Skeletal muscle tissue (tissue), 4 donors: ENCODE data around the gene CACNA2D3. TPM values are rescaled to one million over a fixed set of nuclear protein-coding genes. Genes with fewer than 3 reads are reported as not detected.
A peak's percentile ranks its signal among the peaks of the same experiment; 100 is the strongest.

Source experiments
- H3K27ac ChIP-seq: one replicate; pipeline ENCODE4 v1.7.0; 2013; ENCODE audit warnings: mild to moderate bottlenecking, low read depth, low read length, inconsistent platforms
- H3K27me3 ChIP-seq, 3 donors: one replicate each; pipeline ENCODE4 v1.7.0; 2013; ENCODE audit warnings: low read length in 3 of 3; ENCODE audit not compliant: control insufficient read depth in 3 of 3, insufficient read depth in 3 of 3
- H3K36me3 ChIP-seq, 3 donors: one replicate each; pipeline ENCODE4 v1.7.0; 2013; ENCODE audit warnings: low read length in 3 of 3; ENCODE audit not compliant: control insufficient read depth in 3 of 3, insufficient read depth in 3 of 3
- H3K4me1 ChIP-seq, 3 donors: one replicate each; pipeline ENCODE4 v1.7.0; 2013; ENCODE audit warnings: low read length in 3 of 3, mild to moderate bottlenecking in 3 of 3; ENCODE audit not compliant: control insufficient read depth in 3 of 3, insufficient read depth in 3 of 3
- H3K4me3 ChIP-seq, 3 donors: one replicate each; pipeline ENCODE4 v1.7.0; 2013; ENCODE audit warnings: low read length in 3 of 3
- H3K9ac ChIP-seq, 3 donors: one replicate each; pipeline ENCODE4 v1.7.0; 2013; ENCODE audit warnings: low read length in 3 of 3, mild to moderate bottlenecking in 3 of 3, moderate library complexity in 2 of 3, low read depth in 1 of 3
- H3K9me3 ChIP-seq, 3 donors: one replicate each; pipeline ENCODE4 v1.7.0; 2013; ENCODE audit warnings: low read length in 3 of 3; ENCODE audit not compliant: control insufficient read depth in 3 of 3
- total RNA-seq: library from RNA; depleted of rRNA; stranded (reverse); fragments of >200 nt; gene quantifications from one replicate; pipeline ENCODE4 v1.2.3, GENCODE V29; 2014
- donor health status: Osteomylitis.

Gene CACNA2D3
- total RNA-seq, 1 donor from 2014 or later, result 3.1 TPM

DNA sequence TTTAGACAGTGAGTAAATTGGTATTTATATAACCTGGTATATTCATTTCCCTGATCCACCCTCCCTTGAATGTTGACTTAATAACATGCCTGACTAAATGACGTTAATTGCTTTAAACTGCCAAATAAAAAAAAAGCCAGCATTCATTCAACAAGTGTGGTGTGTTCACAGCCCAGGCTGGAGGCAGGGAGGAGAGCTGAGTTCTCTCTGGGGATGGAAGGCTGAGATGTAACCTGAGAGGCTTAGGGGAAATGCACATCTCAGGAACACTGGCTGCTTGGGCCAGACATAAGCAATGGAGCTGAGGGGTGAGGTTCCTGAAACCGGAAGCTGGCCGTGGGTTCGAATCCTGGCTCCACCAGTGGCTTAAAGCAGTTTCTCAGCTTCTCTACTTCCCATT is 17.3 kb downstream of the CACNA2D3 start:
- Histone ChIP-seq H3K27ac (no peak overlapping the region), H3K9ac (no peak overlapping the region), H3K27me3 (no peaks in the 10 kb centered on the region), H3K4me3 (no peak overlapping the region), H3K4me1 (peaks cover 0 to 21% (median 13%) of the 10 kb centered on the region in 3 donors), H3K36me3 (no peaks in the 10 kb centered on the region), H3K9me3 (no peaks in the 10 kb centered on the region)

DNA sequence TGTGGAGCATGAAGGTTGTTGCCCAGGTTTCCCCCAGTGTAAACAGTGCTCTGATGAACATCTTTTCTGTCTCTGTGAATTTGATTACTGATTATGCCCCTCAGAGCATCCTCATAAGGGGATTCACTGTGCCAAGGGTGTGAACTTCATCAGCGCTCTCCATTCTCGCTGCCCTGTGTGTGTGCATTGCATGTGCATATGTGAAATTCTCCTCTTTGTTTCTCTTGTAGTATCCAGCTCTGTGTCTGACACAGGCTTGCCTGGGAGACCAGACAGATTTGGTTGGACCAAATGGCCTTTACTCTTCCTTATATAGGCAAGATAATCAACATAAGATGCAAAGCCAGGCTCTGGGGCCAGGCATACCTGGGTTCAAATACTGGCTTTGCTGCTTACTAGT is 21.9 kb downstream of the CACNA2D3 start:
- Histone ChIP-seq H3K27me3 (no peaks in the 10 kb centered on the region), H3K9ac (no peak overlapping the region), H3K27ac (no peak overlapping the region), H3K4me1 (peaks cover 2 to 26% (median 14%) of the 10 kb centered on the region in 3 donors), H3K4me3 (no peak overlapping the region), H3K9me3 (no peaks in the 10 kb centered on the region), H3K36me3 (no peaks in the 10 kb centered on the region)

DNA sequence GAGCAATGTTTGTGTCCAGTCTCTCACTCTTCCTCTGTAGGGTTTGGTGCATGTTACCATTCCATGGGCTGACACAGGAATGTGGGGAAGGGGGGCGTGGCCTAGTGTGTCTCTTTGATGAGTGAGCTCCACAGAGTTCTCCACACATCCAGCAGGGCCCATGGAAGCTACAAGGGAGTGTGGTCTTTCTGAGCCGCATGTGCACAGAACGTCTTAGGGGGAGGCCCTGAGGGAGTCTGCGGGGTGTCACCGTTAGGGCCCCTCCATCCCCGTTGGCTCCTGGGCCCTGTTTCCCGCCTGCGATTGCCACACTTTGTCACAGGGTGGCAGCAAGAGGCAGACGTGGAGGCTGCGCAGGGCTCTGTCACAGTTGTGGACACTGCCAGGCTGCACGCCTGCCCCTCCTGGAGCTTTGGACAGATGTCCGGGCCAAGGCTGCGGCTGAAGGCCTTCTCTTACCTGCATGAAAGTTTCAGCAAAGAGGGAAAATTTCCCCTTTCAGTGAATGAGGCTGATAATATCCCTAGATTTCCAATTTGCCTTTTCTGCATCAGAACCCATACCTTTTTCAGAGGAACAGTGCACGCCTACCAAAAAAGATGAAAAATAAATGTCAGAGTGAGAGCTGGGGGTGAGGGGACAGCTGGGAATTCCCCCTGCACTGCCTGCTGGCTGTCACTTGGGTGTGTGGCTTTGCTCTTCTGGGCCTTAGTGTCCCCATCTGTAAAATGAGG is 24.3 kb downstream of the CACNA2D3 start:
- no peaks in the 10 kb centered on the region for H3K9me3 ChIP-seq
- peaks cover 2 to 25% (median 11%) of the 10 kb centered on the region in 3 donors for H3K4me1 ChIP-seq
- no peaks in the 10 kb centered on the region for H3K36me3 ChIP-seq
- peak overlapping the region in 1 of 3 donors; percentile 26 for H3K9ac ChIP-seq
- no peaks in the 10 kb centered on the region for H3K27me3 ChIP-seq
- H3K27ac ChIP-seq, result no peak overlapping the region
- no peak overlapping the region for H3K4me3 ChIP-seq

DNA sequence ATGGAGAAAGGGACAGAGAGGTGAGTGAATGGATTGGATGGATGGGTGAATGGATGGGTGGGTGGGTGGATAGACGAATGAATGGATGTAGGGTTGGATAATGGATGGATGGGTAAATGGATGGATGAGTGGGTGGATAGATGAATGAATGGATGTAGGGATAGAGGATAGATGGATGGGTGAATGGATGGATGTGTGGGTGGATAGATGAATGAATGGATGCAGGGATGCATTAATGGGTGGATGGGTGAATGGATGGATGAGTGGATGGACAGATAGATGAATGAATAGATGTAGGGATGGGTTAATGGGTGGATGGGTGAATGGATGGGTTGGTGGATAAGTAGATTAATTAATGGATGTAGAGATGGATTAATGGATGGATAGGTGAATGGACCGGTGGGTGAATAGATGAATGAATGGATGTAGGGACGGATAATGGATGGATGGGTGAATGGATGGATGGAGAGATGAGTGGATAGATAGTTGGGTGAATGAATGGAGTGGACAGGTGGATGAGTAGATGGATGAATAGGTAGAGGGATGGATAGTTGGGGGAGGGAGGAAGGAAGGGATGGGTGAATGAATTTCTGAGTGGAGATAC is 28.6 kb downstream of the CACNA2D3 start:
- H3K27me3 ChIP-seq, result no peaks in the 10 kb centered on the region
- H3K9me3 ChIP-seq, result no peaks in the 10 kb centered on the region
- no peak overlapping the region for H3K9ac ChIP-seq
- no peak overlapping the region for H3K4me3 ChIP-seq
- H3K4me1 ChIP-seq, result peaks cover 2 to 25% (median 11%) of the 10 kb centered on the region in 3 donors
- no peak overlapping the region for H3K27ac ChIP-seq
- no peaks in the 10 kb centered on the region for H3K36me3 ChIP-seq

DNA sequence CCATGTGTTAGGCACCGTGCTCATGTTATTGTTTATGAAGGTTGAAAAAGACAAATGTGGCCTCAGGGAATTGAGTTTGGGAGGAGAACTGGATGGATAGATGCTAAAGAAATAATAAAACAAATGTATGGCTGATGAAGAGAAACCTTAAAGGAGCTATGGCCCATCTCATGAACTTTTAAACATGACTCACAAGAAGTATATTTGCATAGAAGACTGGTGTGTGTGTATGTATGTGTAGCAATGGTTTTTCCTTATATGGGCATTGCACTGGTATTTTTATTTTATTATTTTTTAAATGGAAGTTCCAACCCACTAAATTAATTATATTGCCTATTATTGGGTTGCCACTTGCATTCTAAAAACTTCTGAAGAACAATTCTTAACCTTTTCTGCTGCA is 31.1 kb downstream of the CACNA2D3 start:
- Histone ChIP-seq H3K27ac (no peak overlapping the region), H3K27me3 (no peaks in the 10 kb centered on the region), H3K36me3 (no peaks in the 10 kb centered on the region), H3K4me1 (peaks cover 0 to 8% (median 3%) of the 10 kb centered on the region in 3 donors), H3K4me3 (no peak overlapping the region), H3K9me3 (no peaks in the 10 kb centered on the region), H3K9ac (no peak overlapping the region)

DNA sequence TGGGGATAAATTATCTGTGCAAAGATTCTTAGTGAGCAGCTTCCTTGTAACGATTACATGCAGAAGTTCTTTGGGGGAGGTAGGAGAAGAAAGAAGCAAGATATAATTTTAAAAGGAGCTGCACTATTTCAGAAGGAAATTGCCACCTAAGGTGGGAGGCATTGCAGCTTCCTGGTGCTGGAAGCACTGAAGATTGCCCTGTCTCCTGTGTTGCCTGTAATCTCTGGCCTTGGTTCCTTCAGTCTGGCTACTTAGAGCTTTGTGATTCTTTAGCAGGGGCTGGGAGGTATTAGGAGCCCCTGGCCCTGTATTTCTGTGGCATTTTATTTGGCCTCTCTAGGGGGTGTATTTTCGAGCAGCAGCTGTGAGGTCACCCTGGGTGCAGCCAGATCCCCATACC is 35.5 kb downstream of the CACNA2D3 start:
- Histone ChIP-seq H3K4me3 (no peak overlapping the region), H3K9ac (no peak overlapping the region), H3K27ac (no peak overlapping the region), H3K36me3 (no peaks in the 10 kb centered on the region), H3K4me1 (peaks cover 0 to 5% (median 0%) of the 10 kb centered on the region in 3 donors), H3K27me3 (no peaks in the 10 kb centered on the region), H3K9me3 (no peaks in the 10 kb centered on the region)

DNA sequence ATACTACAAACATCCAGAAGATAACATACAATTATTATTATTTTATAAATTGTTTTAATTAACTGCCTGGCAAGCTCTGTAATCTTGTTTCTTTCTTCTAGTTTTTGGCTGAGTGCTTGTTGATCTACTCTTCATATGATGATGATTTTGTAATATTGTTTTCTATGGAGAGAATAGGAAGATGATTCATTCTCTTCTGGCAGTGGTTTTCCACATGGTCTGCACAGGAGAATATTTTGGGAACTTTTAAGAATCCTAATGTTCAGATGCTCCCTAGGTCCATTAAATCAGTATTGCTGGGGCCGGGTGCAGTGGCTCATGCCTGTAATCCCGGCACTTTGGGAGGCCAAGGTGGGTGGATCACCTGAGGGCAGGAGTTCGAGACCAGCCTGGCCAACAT is 37.6 kb downstream of the CACNA2D3 start:
- Histone ChIP-seq H3K9me3 (no peaks in the 10 kb centered on the region), H3K4me1 (peaks cover 0 to 5% (median 0%) of the 10 kb centered on the region in 3 donors)

DNA sequence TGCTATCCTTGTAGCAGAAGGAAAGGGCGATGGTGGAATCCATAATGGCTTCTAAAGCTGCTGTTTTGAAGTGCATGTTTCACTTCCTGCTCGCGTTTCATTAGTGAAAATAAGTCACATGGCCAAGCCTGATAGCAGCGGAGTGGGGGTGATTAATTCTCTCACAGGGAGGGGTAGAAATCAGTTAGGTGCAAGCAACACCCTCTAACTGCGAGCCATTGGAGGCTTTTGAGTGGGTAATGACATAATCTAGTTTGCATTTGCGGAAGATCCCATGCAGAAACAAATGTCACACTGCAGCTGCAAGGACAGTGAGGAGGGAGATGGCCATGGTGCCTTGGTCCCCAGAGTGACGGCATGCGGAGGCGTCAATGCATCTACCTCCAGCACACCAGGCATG is 41.1 kb downstream of the CACNA2D3 start:
- Histone ChIP-seq H3K27ac (no peak overlapping the region), H3K36me3 (no peaks in the 10 kb centered on the region), H3K4me1 (peaks cover 2 to 5% (median 4%) of the 10 kb centered on the region in 3 donors), H3K9me3 (no peaks in the 10 kb centered on the region), H3K4me3 (no peak overlapping the region), H3K9ac (no peak overlapping the region), H3K27me3 (no peaks in the 10 kb centered on the region)

More for the DNA sequence above, 37.6 kb downstream of the CACNA2D3 start:
- Histone ChIP-seq H3K36me3 (no peaks in the 10 kb centered on the region), H3K27ac (no peak overlapping the region), H3K4me3 (no peak overlapping the region), H3K9ac (no peak overlapping the region), H3K27me3 (no peaks in the 10 kb centered on the region)

DNA sequence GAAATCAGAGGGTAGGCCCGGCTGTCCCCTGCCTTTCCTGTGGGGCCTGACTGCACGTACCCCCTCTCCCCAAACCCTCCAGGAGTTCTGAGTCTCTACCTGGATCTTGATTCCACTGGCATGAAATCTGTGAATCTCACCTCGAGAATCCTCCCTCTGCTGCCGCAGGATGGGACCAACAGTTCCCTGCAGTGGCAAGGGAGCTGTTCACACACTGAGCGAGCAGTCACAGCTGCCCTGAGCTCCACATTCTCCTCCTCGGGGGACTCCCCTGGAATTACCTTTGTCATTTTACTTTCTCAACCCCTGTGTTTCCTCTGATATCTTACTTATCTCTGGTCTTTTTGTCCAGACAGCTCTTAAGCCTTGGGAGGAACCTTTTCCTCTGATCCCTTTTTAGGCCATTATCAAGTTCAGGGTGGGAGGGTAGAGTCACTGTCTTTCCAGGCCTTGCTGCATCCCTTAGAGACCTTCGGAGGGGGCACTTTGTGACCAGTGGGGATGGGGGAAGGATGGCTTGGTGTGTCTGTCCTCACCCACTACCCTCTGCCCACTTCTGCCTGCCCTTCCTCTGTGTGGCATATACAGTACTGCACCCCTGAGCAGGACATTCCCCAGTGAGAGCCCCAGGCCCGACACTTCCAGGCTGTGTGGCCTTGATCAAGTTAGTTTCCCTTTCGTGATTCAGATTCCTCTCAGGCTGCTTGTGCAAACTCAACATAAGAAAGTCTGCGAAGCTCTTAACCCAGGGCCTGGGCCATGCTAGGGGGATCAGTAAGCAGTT is 42.0 kb downstream of the CACNA2D3 start:
- H3K9ac ChIP-seq, result no peak overlapping the region
- H3K4me1 ChIP-seq, result peaks cover 0 to 5% (median 4%) of the 10 kb centered on the region in 3 donors
- no peak overlapping the region for H3K4me3 ChIP-seq
- H3K9me3 ChIP-seq, result no peaks in the 10 kb centered on the region
- H3K27me3 ChIP-seq, result no peaks in the 10 kb centered on the region
- H3K27ac ChIP-seq, result no peak overlapping the region
- no peaks in the 10 kb centered on the region for H3K36me3 ChIP-seq

DNA sequence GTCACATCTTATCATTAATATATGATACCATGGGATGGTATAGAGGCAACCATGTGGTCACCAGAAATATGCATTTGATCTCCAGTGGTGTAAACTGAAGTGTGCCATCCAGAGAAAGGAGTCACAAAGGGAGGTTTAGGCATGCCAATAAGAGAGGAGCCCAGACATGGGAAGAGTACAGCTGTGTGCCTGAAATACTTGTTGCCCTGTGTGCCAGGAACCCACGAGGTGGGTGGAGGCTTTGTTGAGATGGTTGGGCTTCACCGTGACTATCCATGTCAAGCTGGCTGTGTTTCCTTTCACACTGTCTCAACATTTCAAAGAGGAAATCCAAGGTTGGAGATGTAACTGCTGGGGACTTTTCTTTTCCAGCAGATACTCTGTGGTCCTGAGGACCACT is 43.5 kb downstream of the CACNA2D3 start:
- H3K9me3 ChIP-seq, result no peaks in the 10 kb centered on the region
- no peak overlapping the region for H3K4me3 ChIP-seq
- H3K27ac ChIP-seq, result no peak overlapping the region
- H3K36me3 ChIP-seq, result no peaks in the 10 kb centered on the region
- no peaks in the 10 kb centered on the region for H3K27me3 ChIP-seq
- no peak overlapping the region for H3K9ac ChIP-seq
- peaks cover 0 to 5% (median 4%) of the 10 kb centered on the region in 3 donors for H3K4me1 ChIP-seq
